ENCODE data around the gene PCMTD2.
"Not testable (repeated sequence)": the region's sequence is repeated elsewhere in the genome, so short reads cannot be mapped to it uniquely, and the experiment has no call there.

PCMTD2 gene

DNA sequence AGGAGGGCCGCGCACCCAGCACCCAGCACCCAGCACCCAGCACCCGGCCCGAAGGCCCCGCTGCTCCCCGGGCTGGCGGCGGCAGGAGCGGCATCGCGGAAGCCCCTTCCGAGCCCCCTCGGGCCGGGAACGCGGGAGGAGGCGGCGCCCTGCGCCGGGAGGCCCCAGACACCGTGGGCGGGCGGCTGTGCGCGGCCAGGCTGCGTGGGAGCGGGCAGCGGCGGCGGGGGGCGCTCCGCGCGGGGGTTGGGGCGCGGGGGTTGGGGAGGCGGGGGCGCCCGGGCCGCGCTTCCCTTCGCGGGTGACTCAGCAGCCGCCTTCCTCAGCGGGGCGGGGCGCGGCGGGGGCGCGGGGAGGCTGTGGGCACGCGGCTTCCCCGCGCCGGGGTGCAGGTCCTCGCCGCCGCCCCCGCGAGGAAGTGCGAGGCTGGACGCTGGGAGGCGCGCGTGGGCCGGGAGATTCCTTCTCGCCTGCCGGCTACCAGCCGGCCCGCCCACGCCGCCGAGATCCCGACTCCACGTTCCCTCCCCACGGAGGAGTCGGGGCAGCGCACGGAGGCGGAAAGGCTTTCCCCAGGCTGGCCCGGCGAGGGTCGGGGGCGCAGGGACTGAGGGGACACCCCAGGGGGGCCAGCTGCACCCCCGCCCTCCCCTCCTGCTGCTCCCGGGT is 61.0 kb downstream of the PCMTD2 start:
- TF ChIP-seq, protein P1, sequence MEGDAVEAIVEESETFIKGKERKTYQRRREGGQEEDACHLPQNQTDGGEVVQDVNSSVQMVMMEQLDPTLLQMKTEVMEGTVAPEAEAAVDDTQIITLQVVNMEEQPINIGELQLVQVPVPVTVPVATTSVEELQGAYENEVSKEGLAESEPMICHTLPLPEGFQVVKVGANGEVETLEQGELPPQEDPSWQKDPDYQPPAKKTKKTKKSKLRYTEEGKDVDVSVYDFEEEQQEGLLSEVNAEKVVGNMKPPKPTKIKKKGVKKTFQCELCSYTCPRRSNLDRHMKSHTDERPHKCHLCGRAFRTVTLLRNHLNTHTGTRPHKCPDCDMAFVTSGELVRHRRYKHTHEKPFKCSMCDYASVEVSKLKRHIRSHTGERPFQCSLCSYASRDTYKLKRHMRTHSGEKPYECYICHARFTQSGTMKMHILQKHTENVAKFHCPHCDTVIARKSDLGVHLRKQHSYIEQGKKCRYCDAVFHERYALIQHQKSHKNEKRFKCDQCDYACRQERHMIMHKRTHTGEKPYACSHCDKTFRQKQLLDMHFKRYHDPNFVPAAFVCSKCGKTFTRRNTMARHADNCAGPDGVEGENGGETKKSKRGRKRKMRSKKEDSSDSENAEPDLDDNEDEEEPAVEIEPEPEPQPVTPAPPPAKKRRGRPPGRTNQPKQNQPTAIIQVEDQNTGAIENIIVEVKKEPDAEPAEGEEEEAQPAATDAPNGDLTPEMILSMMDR (IDR thresholded peaks at IDR 0.05; ENCODE audit: unreplicated experiment in 3 of 3), result peak in 2 of 3 experiments; percentile 12 to 19
- not testable (repeated sequence) for H3K4me1 Mint-ChIP-seq

DNA sequence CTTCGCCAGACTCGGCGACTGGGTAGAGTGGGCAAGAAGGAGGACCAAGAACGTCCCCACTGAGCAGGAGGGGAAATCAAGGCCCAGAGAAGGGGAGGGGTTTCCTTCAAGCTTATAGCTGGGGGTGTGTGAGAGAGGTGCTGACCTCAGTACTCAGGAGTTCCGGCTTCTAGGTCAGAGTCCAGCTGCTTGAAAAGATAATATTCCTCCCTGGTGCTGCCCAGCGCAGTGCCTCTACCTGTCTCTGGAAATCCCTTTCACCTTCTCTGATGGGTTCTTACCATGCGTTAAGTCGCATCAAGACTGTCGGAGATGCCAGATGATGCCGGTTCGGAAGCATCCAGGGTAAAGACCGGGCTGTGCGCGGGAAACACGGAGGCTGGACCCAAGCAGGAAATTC is 61.8 kb downstream of the PCMTD2 start:
- H3K36me3 Mint-ChIP-seq (ENCODE audit: low read depth); H3K27ac Mint-ChIP-seq; H3K4me1 Mint-ChIP-seq; H3K9me3 Mint-ChIP-seq: not testable (repeated sequence)
- H3K4me3 Mint-ChIP-seq, result peak overlapping the region; percentile 51 to 69 (median 66)
- peaks cover 43% of the 10 kb centered on the region for H3K27me3 Mint-ChIP-seq (ENCODE audit: low read depth)

More for the DNA sequence above, 61.0 kb downstream of the PCMTD2 start:
- peak overlapping the region in 1 of 3 experiments; percentile 65 for H3K27ac Mint-ChIP-seq
- H3K36me3 Mint-ChIP-seq (ENCODE audit: low read depth); H3K9me3 Mint-ChIP-seq: not testable (repeated sequence)
- H3K4me3 Mint-ChIP-seq, result peak overlapping the region in 1 of 3 experiments; percentile 71
- H3K27me3 Mint-ChIP-seq (ENCODE audit: low read depth), result peaks cover 38% of the 10 kb centered on the region

DNA sequence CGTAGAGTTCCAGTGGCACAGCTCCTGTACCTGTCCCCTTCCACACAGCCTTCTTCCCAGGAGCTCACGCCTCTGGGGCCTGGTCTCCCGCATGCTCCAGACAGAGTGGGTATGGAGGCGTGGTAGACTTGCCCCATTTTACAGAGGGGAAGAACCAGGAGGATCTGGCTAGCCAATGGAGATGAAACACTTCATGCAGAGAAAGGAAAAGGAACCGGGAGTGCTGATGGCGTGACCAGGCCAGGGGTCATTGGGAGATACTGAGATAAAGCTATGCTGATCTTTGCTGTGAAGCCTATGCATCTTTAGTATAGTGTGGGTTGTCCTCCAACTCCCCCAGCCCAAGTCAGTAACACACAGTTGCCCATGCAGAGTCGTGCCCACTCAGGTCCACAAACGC is 62.5 kb downstream of the PCMTD2 start:
- not testable (repeated sequence) for H3K36me3 Mint-ChIP-seq (ENCODE audit: low read depth); H3K9me3 Mint-ChIP-seq; H3K4me1 Mint-ChIP-seq
- H3K27ac Mint-ChIP-seq, result peak overlapping the region in 2 of 3 experiments; percentile 51 to 55
- peak overlapping the region; percentile 51 to 69 (median 66) for H3K4me3 Mint-ChIP-seq
- peaks cover 50% of the 10 kb centered on the region for H3K27me3 Mint-ChIP-seq (ENCODE audit: low read depth)

DNA sequence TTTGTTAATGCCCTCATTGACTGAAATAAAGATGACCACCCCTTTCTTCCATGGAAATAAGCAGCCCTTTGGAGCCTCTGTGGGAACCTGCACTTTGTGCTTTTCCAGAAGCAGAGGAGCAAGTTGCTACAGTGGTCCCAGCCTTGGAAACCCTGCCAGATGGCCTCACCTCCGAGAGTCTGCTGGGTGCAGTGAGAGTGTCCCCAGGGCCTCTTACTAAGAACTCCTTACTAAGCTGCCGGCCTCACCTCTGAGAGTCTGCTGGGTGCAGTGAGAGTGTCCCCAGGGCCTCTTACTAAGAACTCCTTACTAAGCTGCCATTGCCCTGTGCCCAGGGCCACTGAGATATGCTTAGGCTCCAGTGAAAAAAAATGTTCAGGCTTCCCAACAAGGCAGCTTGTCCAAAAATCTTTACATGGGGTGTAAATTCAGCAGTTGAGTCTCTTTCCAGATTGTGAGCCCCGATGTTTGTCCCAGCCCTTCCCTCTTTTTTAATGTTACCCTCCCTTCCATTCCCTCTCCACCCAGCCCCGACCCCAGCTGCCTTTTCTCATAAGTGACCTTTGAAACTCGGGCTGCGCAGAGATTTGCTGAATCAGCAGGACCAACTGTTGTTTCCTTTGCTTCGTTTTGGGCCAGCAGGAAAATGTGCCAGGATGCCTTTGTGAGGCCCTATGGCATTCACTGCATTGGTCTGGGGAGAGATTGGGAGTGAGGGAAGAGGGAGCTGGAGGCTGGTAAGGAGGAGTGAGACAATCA is 66.7 kb downstream of the PCMTD2 start:
- not testable (repeated sequence) for H3K36me3 Mint-ChIP-seq (ENCODE audit: low read depth); H3K9me3 Mint-ChIP-seq; H3K4me1 Mint-ChIP-seq

More for the DNA sequence above, 66.7 kb downstream of the PCMTD2 start:
- not testable (repeated sequence) for H3K4me3 Mint-ChIP-seq, H3K27ac Mint-ChIP-seq
- H3K27me3 Mint-ChIP-seq (ENCODE audit: low read depth), result peaks cover 50% of the 10 kb centered on the region
